Trophoblast cell (in vitro differentiated cells and primary cell): ENCODE data around the gene TMEFF2.
A peak's percentile ranks its signal among the peaks of the same experiment; 100 is the strongest.

Source experiments
- DNase-seq, 2 donors: peaks; one replicate each; pipeline ENCODE4 v3.0.0-alpha.2; 2016
- H2AFZ ChIP-seq: 2 replicates; pipeline ENCODE4 v1.6.1; 2013; ENCODE audit warnings: low read length, moderate library complexity, mild to moderate bottlenecking; ENCODE audit not compliant: insufficient read depth, poor library complexity
- H2AK5ac ChIP-seq: 2 replicates; pipeline ENCODE4 v1.6.1; 2013; ENCODE audit warnings: mild to moderate bottlenecking, low read length
- H2BK120ac ChIP-seq: 2 replicates; pipeline ENCODE4 v1.6.1; 2013; ENCODE audit warnings: low read length, mild to moderate bottlenecking, moderate library complexity; ENCODE audit not compliant: insufficient read depth, poor library complexity
- H2BK12ac ChIP-seq: 2 replicates; pipeline ENCODE4 v1.6.1; 2013; ENCODE audit warnings: mild to moderate bottlenecking, low read length, moderate library complexity
- H2BK5ac ChIP-seq: 2 replicates; pipeline ENCODE4 v1.6.1; 2013; ENCODE audit warnings: low read length, low read depth, moderate library complexity, mild to moderate bottlenecking; ENCODE audit not compliant: poor library complexity
- H3K14ac ChIP-seq: 2 replicates; pipeline ENCODE4 v1.6.1; 2013; ENCODE audit warnings: mild to moderate bottlenecking, low read length
- H3K18ac ChIP-seq: 2 replicates; pipeline ENCODE4 v1.6.1; 2013; ENCODE audit warnings: mild to moderate bottlenecking, low read length
- H3K23ac ChIP-seq: 2 replicates; pipeline ENCODE4 v1.6.1; 2013; ENCODE audit warnings: low read length
- H3K27ac ChIP-seq: 2 replicates; pipeline ENCODE4 v1.5.1; 2013; ENCODE audit warnings: low read depth, mild to moderate bottlenecking, inconsistent platforms, low read length, moderate library complexity
- H3K27me3 ChIP-seq: 2 replicates; pipeline ENCODE4 v1.6.1; 2013; ENCODE audit warnings: inconsistent platforms, mild to moderate bottlenecking, low read length, moderate library complexity; ENCODE audit not compliant: insufficient read depth
- H3K36me3 ChIP-seq, 2 experiments: 1 replicate in 1 of 2; 2 replicates in 1 of 2; pipeline ENCODE4 v1.6.1; 2013; ENCODE audit warnings: low read length in 2 of 2, mild to moderate bottlenecking in 2 of 2, moderate library complexity in 1 of 2; ENCODE audit not compliant: insufficient read depth in 2 of 2, control insufficient read depth in 1 of 2
- H3K4ac ChIP-seq: 2 replicates; pipeline ENCODE4 v1.6.1; 2013; ENCODE audit warnings: low read depth, mild to moderate bottlenecking, low read length, moderate library complexity
- H3K4me1 ChIP-seq, 2 experiments: 1 replicate in 1 of 2; 2 replicates in 1 of 2; pipeline ENCODE4 v1.6.1; 2013; ENCODE audit warnings: low read length in 2 of 2, mild to moderate bottlenecking in 2 of 2, moderate library complexity in 1 of 2; ENCODE audit not compliant: insufficient read depth in 2 of 2, control insufficient read depth in 1 of 2
- H3K4me2 ChIP-seq: 2 replicates; pipeline ENCODE4 v1.6.1; 2013; ENCODE audit warnings: inconsistent platforms, mild to moderate bottlenecking, low read length, moderate library complexity
- H3K4me3 ChIP-seq: 2 replicates; pipeline ENCODE4 v1.5.1; 2013; ENCODE audit warnings: mild to moderate bottlenecking, low read depth, low read length, inconsistent platforms
- H3K79me1 ChIP-seq: one replicate; pipeline ENCODE4 v1.6.1; 2013; ENCODE audit warnings: low read length
- H3K79me2 ChIP-seq: 2 replicates; pipeline ENCODE4 v1.6.1; 2013; ENCODE audit warnings: low read length, mild to moderate bottlenecking; ENCODE audit not compliant: control insufficient read depth, insufficient read depth, poor library complexity
- H3K9ac ChIP-seq: 2 replicates; pipeline ENCODE4 v1.6.1; 2013; ENCODE audit warnings: mild to moderate bottlenecking, low read length
- H3K9me3 ChIP-seq: 2 replicates; pipeline ENCODE4 v1.6.1; 2013; ENCODE audit warnings: low read depth, mild to moderate bottlenecking, control low read depth, inconsistent platforms, low read length; ENCODE audit not compliant: insufficient read depth
- H4K12ac ChIP-seq: 2 replicates; pipeline ENCODE4 v1.6.1; 2013; ENCODE audit warnings: low read depth, mild to moderate bottlenecking, low read length, moderate library complexity
- H4K8ac ChIP-seq: 2 replicates; pipeline ENCODE4 v1.6.1; 2013; ENCODE audit warnings: low read depth, mild to moderate bottlenecking, low read length, moderate library complexity
- H4K91ac ChIP-seq: one replicate; pipeline ENCODE4 v1.6.1; 2013; ENCODE audit warnings: low read depth, mild to moderate bottlenecking, low read length, moderate library complexity
- WGBS: extraction: QIAGEN DNeasy Blood & Tissue Kit; methylation state at CpG from one replicate; pipeline ENCODE4 v1.1.7; 2013; ENCODE audit warnings: missing lambda C conversion rate; ENCODE audit not compliant: insufficient read length, insufficient coverage; ENCODE audit errors: extremely low coverage; 5-methylcytosine and 5-hydroxymethylcytosine counted together

TMEFF2 gene

GRCh38 chr2:191980483-191980882 is 214.2 kb downstream of the TMEFF2 start:
- Histone ChIP-seq H2BK12ac (no peak overlapping the region), H3K9me3 (no peaks in the 10 kb centered on the region), H3K79me1 (no peaks in the 10 kb centered on the region), H3K23ac (no peak overlapping the region), H3K14ac (no peak overlapping the region), H2AK5ac (no peak overlapping the region), H2BK120ac (no peak overlapping the region), H4K8ac (no peak overlapping the region), H3K18ac (no peak overlapping the region), H3K4me2 (no peak overlapping the region), H3K9ac (no peak overlapping the region), H3K27ac (no peak overlapping the region), H3K27me3 (no peaks in the 10 kb centered on the region), H3K4me1 (no peaks in the 10 kb centered on the region), H3K4ac (no peak overlapping the region), H3K4me3 (no peak overlapping the region), H4K12ac (no peak overlapping the region), H2BK5ac (no peak overlapping the region), H3K79me2 (no peaks in the 10 kb centered on the region), H2AFZ (no peak overlapping the region), H4K91ac (no peak overlapping the region), H3K36me3 (no peaks in the 10 kb centered on the region)
- DNase-seq = no peak
- no CpG with 5 or more reads among the region's 3 CpGs for WGBS

GRCh38 chr2:191979221-191979730 is 215.5 kb downstream of the TMEFF2 start:
- H3K4ac ChIP-seq = no peak overlapping the region
- H3K4me1 ChIP-seq = no peaks in the 10 kb centered on the region
- H2AK5ac ChIP-seq = no peak overlapping the region
- no peak overlapping the region for H4K91ac ChIP-seq
- no peak overlapping the region for H3K18ac ChIP-seq
- DNase-seq = no peak
- H3K14ac ChIP-seq = no peak overlapping the region
- no peak overlapping the region for H2BK120ac ChIP-seq
- H3K79me1 ChIP-seq = no peaks in the 10 kb centered on the region
- no peak overlapping the region for H4K12ac ChIP-seq
- no peak overlapping the region for H2AFZ ChIP-seq
- H3K9me3 ChIP-seq = no peaks in the 10 kb centered on the region
- no peak overlapping the region for H3K27ac ChIP-seq
- H3K4me3 ChIP-seq = no peak overlapping the region
- H2BK5ac ChIP-seq = no peak overlapping the region
- no peaks in the 10 kb centered on the region for H3K79me2 ChIP-seq
- no peak overlapping the region for H3K23ac ChIP-seq
- H3K27me3 ChIP-seq = no peaks in the 10 kb centered on the region
- H4K8ac ChIP-seq = no peak overlapping the region
- no peaks in the 10 kb centered on the region for H3K36me3 ChIP-seq
- no peak overlapping the region for H2BK12ac ChIP-seq
- H3K4me2 ChIP-seq = no peak overlapping the region
- no CpG with 5 or more reads among the region's 2 CpGs for WGBS
- H3K9ac ChIP-seq = no peak overlapping the region

GRCh38 chr2:191977754-191978153 is 217.0 kb downstream of the TMEFF2 start:
- H4K91ac ChIP-seq = no peak overlapping the region
- no peak overlapping the region for H3K14ac ChIP-seq
- H2AK5ac ChIP-seq = no peak overlapping the region
- no peak overlapping the region for H3K9ac ChIP-seq
- H4K12ac ChIP-seq = no peak overlapping the region
- no peak overlapping the region for H3K4me3 ChIP-seq
- no peak overlapping the region for H3K4ac ChIP-seq
- no peak overlapping the region for H4K8ac ChIP-seq
- no peak overlapping the region for H2AFZ ChIP-seq
- H3K79me2 ChIP-seq = no peaks in the 10 kb centered on the region
- H3K4me1 ChIP-seq = no peaks in the 10 kb centered on the region
- no peak for DNase-seq
- no peak overlapping the region for H2BK12ac ChIP-seq
- no CpG with 5 or more reads among the region's 1 CpG for WGBS
- H3K9me3 ChIP-seq = no peaks in the 10 kb centered on the region
- H3K27me3 ChIP-seq = no peaks in the 10 kb centered on the region
- H3K4me2 ChIP-seq = no peak overlapping the region
- H3K27ac ChIP-seq = no peak overlapping the region
- H3K79me1 ChIP-seq = no peaks in the 10 kb centered on the region
- H2BK120ac ChIP-seq = no peak overlapping the region
- H3K23ac ChIP-seq = no peak overlapping the region
- no peak overlapping the region for H3K18ac ChIP-seq
- H2BK5ac ChIP-seq = no peak overlapping the region
- H3K36me3 ChIP-seq = no peaks in the 10 kb centered on the region

- Histone ChIP-seq H3K4me3 (no peak overlapping the region), H3K14ac (no peak overlapping the region), H4K8ac (no peak overlapping the region), H3K4me2 (no peak overlapping the region), H3K4me1 (no peaks in the 10 kb centered on the region), H3K23ac (no peak overlapping the region), H3K9ac (no peak overlapping the region), H2AFZ (no peak overlapping the region), H2AK5ac (no peak overlapping the region), H3K18ac (no peak overlapping the region), H3K4ac (no peak overlapping the region), H3K9me3 (no peaks in the 10 kb centered on the region), H4K12ac (no peak overlapping the region), H3K27me3 (no peaks in the 10 kb centered on the region), H2BK12ac (no peak overlapping the region), H4K91ac (no peak overlapping the region), H3K36me3 (no peaks in the 10 kb centered on the region), H2BK5ac (no peak overlapping the region), H3K27ac (no peak overlapping the region), H2BK120ac (no peak overlapping the region), H3K79me1 (no peaks in the 10 kb centered on the region), H3K79me2 (no peaks in the 10 kb centered on the region)
- DNase-seq = peak in 1 of 2 donors; percentile 25
- WGBS = no CpG with 5 or more reads among the region's 3 CpGs
Measured at GRCh38 chr2:191976436-191976835, 218.3 kb downstream of the TMEFF2 start.
